ENCODE measurements around the gene MED16. TPM values are rescaled to one million over a fixed set of nuclear protein-coding genes. Genes with fewer than 3 reads are reported as not detected.

MED16 gene
- total and polyA plus RNA-seq, 10 of the 15 experiments (the other 5 are each of a cell fraction or from before 2014, with no cell fraction given), result 0.56 to 51.1 (median 13.6) TPM

- Histone ChIP-seq H3K4me2 (ENCODE audit: control insufficient read depth, insufficient read depth) (peak overlapping the region; percentile 89), H3K27me3 (replicated peaks in 1 of 2; ENCODE audit: control insufficient read depth in 2 of 2, insufficient read depth in 2 of 2, low read length in 1 of 2) (no peaks in the 10 kb centered on the region), H3K36me3 (ENCODE audit: control insufficient read depth in 2 of 2, insufficient read depth in 2 of 2, low read length in 1 of 2) (peaks cover 3 to 6% of the 10 kb centered on the region in 2 experiments; a peak in 3 of 4 replicates), H2AFZ (ENCODE audit: control insufficient read depth, low read depth, low read length) (peak overlapping the region; percentile 78), H3K9ac (ENCODE audit: control insufficient read depth, insufficient read depth, low read length) (peak overlapping the region; percentile 97), H3K9me3 (replicated peaks; ENCODE audit: control insufficient read depth, insufficient read depth, low read length) (no peaks in the 10 kb centered on the region), H4K20me1 (ENCODE audit: control insufficient read depth, insufficient read depth) (no peaks in the 10 kb centered on the region), H3K79me2 (ENCODE audit: control insufficient read depth, insufficient read depth, low read length) (peaks cover 47% of the 10 kb centered on the region), H3K4me1 (ENCODE audit: control insufficient read depth, insufficient read depth, low read length) (peaks cover 20% of the 10 kb centered on the region), H3K4me3 (peak overlapping the region; percentile 99), H3K27ac (ENCODE audit: control insufficient read depth, insufficient read depth) (peak overlapping the region; percentile 96)
- FAIRE-seq (no peak), DNase-seq (ENCODE audit: low read depth, low spot score) (no peak), ATAC-seq (peak; percentile 78)
- intact Hi-C loops (cut with micrococcal nuclease; ENCODE audit: unreplicated experiment) (loop anchor here (1.0 to 10.0 kb wide), 4 partner anchors 22 to 320 kb away; partner anchors contain the start of genes ATP5F1D, GRIN3B, MIDN and WDR18), in situ Hi-C loops (cut with MboI) (no loop called here)
- 1% methylated on average over 27 of the region's 39 CpGs for WGBS (ENCODE audit: insufficient coverage, insufficient replicate concordance, low lambda C conversion rate, missing lambda C conversion rate)
- no TSS peak for BruUV-seq (replicated peaks)
- POLR2A ChIA-PET, result interaction anchor here (0.6 to 3.9 kb wide), 3 partner anchors 13 to 59 kb away, joined by 3 to 36 read pairs (median 34); partner anchors contain the start of gene WDR18
- SMC1A ChIA-PET (ENCODE audit: uncharacterized antibody, unreplicated experiment), result interaction anchor here (1.0 to 4.3 kb wide), 3 partner anchors 24 to 58 kb away, joined by 3 to 119 read pairs (median 16); partner anchors contain the start of gene WDR18
- CTCF ChIA-PET, result interaction anchor here (0.6 to 4.0 kb wide), 10 partner anchors 16 to 74 kb away, joined by 3 to 150 read pairs (median 4); partner anchors contain the start of gene WDR18
- RAD21 ChIA-PET (ENCODE audit: unreplicated experiment), result interaction anchor here (0.7 to 4.4 kb wide), 7 partner anchors 14 to 209 kb away, joined by 3 to 95 read pairs (median 9); partner anchors contain the start of gene WDR18
- TF ChIP-seq PAX8 (IDR thresholded peaks at IDR 0.05) (no peak), ZNF217 (IDR thresholded peaks at IDR 0.05) (peak; percentile 85), DPF2 (IDR thresholded peaks at IDR 0.05) (peak; percentile 62; the same call in 1 of the 2 replicates), EGR1 (IDR thresholded peaks at IDR 0.05; ENCODE audit: borderline replicate concordance in 1 of 2, low read depth in 2 of 2, low read length in 2 of 2) (peak in 1 of 2 experiments; percentile 51; a peak in 1 of 3 replicates), USF1 (IDR thresholded peaks at IDR 0.05; ENCODE audit: borderline replicate concordance, extremely low read length, insufficient read depth, low read depth, low read length) (peak; percentile 83), STAT3 (IDR thresholded peaks at IDR 0.05; ENCODE audit: low read depth, low read length) (no peak), MEF2A (IDR thresholded peaks at IDR 0.05; ENCODE audit: insufficient read depth, low read depth, low read length) (no peak), GATAD2B (conservative IDR thresholded peaks at IDR 0.05; ENCODE audit: low read depth) (peak; percentile 76; the same call in 1 of the 2 replicates), EP300 (IDR thresholded peaks at IDR 0.05; ENCODE audit: borderline replicate concordance in 1 of 2, control insufficient read depth in 1 of 2, low read depth in 2 of 2, low read length in 2 of 2) (no peak), NBN (IDR thresholded peaks at IDR 0.05) (0 out of 2 replicates have a peak, but pooled peaks have one; percentile 61), WRNIP1 (IDR thresholded peaks at IDR 0.05; ENCODE audit: borderline replicate concordance, low read depth, low read length) (no peak)
- TF ChIP-seq, protein P1, sequence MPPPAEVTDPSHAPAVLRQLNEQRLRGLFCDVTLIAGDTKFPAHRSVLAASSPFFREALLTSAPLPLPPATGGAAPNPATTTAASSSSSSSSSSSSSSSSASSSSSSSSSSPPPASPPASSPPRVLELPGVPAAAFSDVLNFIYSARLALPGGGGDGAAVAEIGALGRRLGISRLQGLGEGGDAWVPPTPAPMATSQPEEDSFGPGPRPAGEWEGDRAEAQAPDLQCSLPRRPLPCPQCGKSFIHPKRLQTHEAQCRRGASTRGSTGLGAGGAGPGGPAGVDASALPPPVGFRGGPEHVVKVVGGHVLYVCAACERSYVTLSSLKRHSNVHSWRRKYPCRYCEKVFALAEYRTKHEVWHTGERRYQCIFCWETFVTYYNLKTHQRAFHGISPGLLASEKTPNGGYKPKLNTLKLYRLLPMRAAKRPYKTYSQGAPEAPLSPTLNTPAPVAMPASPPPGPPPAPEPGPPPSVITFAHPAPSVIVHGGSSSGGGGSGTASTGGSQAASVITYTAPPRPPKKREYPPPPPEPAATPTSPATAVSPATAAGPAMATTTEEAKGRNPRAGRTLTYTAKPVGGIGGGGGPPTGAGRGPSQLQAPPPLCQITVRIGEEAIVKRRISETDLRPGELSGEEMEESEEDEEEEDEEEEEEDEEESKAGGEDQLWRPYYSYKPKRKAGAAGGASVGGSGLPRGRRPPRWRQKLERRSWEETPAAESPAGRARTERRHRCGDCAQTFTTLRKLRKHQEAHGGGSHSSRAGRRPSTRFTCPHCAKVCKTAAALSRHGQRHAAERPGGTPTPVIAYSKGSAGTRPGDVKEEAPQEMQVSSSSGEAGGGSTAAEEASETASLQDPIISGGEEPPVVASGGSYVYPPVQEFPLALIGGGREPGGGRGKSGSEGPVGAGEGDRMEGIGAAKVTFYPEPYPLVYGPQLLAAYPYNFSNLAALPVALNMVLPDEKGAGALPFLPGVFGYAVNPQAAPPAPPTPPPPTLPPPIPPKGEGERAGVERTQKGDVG (CRISPR knock-in tag; IDR thresholded peaks at IDR 0.05), result peak; percentile 27; the same call in 1 of the 2 replicates
- TF ChIP-seq, protein P2, sequence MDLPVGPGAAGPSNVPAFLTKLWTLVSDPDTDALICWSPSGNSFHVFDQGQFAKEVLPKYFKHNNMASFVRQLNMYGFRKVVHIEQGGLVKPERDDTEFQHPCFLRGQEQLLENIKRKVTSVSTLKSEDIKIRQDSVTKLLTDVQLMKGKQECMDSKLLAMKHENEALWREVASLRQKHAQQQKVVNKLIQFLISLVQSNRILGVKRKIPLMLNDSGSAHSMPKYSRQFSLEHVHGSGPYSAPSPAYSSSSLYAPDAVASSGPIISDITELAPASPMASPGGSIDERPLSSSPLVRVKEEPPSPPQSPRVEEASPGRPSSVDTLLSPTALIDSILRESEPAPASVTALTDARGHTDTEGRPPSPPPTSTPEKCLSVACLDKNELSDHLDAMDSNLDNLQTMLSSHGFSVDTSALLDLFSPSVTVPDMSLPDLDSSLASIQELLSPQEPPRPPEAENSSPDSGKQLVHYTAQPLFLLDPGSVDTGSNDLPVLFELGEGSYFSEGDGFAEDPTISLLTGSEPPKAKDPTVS (IDR thresholded peaks at IDR 0.05; ENCODE audit: low read depth, low read length), result 0 out of 2 replicates have a peak, but pooled peaks have one; percentile 27
Measured at GRCh38 chr19:925087-925525, 32.1 kb upstream of the MED16 start.
